Ecto neural progenitor cell (in vitro differentiated cells): ENCODE results near the gene GPR160.

Experiments
- DNase-seq: peaks from one replicate; pipeline ENCODE4 v3.0.0-alpha.2; 2018; ENCODE audit warnings: low spot score

GPR160 gene

DNA sequence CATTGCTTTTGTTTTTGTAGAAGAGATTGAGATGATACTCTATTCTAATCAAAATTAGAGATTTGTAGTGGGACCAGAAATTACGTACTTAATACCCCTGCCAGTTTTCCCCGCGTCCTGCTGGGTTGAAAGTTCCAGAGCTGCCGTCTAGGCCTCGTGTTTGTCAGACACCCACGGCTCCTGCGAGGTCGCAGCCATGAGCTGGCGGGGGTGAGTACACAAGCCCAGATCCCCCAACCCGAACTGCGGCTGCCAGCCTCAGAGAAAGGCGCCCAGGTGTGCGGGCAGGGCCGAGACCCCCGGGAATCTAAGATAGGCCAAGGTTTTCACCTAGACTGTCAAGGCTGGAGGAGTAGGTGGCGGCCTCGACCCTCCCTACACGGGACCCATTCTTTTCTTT is 26.3 kb downstream of the GPR160 start:
- no peak for DNase-seq

DNA sequence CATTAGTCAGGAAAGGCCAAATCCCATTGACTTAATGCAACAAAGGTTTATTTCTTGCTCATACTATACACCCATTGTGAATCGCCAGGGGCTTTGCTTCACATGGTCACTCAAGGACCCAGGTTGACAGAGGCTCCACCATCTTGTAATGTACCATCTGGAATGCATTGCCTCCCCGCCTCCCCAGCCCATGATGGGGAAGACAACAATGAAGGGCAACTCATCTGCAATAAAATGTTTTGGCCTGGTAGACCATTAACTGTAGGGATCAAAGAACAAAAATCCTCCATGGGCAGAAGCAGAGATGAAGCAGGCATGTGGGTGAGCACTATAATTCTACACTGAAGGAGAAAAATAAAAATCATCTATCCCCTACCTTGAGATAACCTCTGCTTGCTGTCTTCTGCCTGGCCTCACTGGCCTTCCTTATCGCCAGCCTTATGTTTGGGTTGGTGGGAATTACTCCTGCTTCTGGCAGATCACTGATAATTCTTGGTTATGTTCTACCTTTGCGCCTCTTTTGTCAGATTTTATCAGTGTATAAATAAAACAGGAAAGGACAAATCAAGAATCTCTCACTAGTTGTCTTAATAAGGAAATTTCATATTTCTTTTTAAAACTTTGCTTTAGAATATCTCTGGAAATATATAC is 37.8 kb downstream of the GPR160 start:
- no peak for DNase-seq

DNA sequence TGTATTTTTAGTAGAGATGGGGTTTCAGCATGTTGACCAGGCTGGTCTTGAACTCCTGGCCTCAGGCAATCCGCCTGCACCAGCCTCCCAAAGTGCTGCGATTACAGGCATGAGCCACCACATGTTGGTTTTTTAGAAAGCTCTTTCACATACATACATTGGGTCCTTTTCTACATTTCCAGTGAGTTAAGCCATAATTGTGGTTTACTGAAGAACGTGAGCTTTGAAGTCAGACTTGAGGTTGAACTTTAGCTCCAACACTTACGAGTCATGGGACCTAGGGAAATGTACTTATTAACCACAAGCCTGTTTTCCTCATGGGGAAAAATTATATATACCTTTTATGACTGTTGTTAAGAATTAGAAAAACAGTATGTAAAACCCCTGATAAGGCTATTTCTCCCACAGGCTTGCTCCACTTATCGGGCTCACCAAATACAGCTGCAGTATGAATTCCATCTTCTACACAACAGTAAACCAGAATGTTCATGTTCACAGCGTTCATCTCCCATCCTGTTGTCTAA is 39.0 kb downstream of the GPR160 start:
- no peak for DNase-seq

DNA sequence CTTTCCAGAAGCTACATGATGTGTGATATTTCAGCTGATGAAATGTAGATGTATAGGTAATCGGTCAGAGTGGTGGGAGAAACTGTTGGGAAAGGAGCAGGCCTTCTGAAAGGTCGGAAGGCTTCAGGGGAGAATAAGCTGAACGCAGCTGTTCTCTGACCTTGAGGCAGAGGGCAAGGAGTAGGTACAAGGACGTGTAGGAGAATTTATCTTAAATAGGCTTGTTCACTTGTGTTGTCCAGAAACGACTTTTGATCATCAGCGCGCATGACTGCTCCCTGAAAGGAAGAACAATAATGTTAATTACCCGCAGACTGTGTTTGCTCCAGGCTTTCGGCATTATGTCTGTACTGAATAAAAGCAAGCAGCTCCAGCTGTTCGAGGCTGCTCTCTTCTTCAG is 39.6 kb downstream of the GPR160 start:
- DNase-seq, result no peak

DNA sequence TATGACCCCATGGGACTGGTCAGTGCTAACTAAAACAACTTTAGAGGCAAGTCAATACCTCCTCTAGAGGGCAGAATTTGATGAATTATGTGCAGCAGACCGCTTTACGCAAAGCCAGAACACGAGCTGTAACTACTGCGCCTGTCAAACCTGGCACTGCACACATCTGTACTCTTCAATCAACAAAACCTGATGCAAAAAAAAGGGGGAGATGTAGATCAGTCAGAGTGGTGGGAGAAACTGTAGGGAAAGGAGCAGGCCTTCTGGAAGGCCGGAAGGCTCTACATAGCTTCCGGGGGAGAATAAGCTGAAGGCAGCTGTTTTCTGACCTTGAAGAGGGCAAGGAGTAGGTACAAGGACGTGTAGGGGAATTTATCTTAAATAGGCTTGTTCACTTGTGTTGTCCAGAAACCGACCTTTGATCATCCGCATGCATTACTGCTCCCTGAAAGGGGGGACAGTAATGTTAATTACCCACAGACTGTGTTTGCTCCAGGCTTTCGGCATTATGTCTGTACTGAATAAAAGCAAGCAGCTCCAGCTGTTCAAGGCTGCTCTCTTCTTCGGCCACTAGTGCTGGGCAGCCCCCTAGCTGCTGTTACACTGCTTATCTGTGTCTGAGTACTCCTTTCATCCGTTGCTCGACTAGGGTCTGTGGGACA is 41.0 kb downstream of the GPR160 start:
- no peak for DNase-seq

DNA sequence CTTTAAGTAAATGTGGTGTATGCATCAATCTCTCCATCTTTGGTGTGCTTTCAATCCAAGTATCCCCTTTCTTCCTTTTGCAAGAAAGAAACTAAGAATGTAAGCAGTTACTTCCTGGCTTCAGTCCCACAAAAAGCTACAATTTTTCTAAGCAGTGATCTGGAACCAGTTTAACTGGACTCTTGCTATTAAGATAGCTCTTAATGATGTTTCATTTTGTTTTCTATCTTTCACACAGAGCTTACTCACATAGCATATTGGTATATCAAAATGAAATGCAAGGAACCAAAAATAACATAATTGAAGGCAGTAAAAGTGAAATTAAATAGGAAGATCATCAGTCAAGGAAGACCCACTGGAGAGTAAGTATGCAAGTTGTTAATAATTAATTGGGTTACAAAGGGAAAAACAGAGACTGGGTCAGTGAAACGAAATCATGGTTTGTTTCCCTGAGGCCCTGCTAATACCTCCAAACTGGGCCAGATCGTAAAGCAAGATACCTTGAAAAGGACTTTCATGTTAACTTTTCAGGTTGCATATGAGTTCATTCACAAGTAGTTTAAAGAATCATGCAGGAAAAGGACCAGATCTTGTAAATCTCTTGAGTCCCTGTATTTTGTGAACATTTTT is 41.9 kb downstream of the GPR160 start:
- no peak for DNase-seq

DNA sequence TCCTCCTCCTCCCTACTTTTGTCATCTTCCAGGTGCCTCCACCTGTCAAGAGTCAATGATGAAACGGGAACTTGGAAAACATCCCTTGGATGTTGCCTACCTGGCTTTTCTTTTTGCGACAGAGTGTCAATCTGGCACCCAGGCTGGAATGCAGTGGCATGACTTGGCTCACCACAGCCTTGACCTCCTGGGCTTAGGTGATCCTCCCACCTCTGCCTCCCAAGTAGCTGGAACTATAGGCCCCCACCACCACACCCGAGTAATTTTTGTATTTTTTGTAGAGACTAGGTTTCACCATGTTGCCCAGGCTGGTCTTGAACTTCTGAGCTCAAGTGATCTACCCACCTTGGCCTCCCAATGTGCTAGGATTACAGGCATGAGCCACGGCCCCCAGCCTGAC is 42.8 kb downstream of the GPR160 start:
- DNase-seq, result no peak

DNA sequence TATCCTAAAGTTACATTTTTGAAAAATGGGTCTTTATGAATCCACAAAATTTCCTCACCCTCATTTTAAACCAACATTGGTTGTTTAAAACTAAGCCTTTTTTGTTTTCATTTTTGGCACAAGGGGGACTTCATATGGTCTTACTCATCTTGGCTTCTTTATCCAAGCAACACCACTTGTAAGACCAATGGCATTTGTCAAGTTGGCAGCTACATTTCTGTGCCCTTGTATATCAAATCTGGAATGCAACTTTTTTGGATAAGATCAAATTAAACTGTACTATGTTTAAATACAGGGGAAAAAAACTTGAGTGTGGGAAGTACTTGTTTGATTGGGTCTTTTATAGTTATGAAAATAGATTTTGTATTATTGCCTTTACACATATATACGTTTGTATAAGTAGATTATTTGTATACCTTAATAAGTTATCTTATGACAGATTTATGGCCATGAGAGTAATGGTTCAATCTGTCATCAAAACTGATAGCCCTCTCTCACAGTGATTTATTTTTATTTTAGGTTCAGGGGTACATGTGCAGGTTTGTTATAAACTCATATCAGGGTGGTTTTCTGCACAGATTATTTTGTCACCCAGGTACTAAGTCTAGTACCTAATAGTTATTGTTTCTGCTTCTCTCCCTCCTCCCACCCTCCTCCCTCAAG is 43.4 kb downstream of the GPR160 start:
- no peak for DNase-seq

DNA sequence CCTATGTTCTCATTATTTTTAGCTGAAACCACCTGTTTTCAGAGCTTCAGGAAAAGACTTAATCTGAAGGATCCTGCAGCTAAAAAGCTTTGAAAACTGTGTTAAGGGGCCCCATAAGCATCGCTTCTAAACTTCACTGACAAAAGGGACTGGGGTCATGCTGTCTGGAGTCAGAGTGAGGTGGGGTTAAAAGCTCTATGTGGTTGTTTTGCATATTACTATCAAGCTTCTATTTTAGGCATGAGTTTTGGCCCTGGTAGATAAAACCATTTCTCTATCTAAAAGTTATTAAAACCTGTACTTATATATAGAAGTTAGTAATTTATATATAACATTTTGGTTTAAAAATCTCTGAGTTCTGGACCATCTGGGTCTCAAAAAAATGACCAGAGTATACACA is 45.5 kb downstream of the GPR160 start:
- no peak for DNase-seq

DNA sequence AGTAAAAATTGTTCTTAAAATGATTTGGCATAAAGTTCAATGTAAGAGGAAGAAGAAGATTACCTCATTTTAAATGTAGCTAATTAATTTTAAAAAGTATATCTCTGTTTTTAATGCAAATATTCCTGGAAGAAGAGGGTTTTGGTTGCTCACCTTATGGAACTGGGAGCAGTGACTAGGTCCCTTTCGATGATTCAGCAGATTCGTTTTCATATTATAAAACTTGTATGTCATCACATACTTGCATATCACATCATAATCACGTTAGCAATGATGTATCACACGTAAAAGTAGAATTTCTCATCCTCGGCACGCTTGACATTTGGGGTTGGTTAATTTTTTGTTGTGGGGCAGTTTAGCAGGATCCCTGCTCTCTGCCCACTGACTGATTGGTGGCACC is 47.6 kb downstream of the GPR160 start:
- no peak for DNase-seq

DNA sequence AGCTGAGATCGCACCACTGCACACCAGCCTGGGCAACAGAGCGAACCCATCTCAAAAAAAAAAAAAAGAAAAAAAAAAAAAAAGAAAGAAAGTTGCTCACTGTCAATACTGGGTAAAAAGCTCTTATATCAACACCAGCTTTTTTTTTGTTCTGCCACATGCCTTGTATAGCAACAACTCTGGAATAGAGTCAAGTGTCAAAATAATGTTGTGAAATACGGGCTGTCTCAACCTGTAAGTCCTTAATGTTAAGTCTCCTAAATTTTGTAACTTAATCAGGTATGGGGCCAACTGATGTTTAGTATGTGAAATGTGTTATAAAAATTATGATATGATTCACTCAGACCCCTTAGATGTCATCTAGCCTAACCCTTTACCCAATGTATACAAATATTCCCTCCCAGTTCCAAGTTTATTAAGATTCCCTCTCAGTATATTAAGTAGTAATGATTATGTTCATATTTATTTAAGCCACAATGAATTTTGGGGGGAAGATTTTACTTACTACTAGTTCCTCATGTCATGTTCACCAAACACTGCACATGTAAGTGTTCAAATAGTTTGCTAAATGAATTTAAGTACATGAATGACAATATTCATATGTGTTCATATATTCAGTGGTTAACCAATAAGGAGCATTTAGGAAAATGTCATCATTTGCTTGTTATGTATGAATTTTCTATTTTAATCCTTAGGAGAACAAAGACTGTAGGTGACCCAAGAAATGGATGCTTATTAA is 52.2 kb downstream of the GPR160 start:
- DNase-seq, result no peak

DNA sequence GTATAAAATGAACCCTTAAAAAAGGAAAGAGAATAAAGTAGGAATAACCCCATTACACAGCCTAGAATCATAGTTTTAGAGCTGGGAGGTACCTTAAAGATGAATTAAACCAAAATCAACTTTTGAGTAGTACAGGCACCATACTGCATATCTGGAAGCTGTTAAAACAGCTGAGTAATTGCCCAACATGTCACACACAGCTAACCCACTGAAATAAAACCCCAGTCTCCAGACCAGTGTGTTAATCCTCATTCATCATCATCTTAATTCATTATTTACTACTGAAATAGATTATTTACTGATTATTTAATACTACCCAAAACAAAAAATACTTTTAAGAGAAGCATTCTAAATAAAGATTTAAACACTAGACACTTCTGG is 52.8 kb downstream of the GPR160 start:
- no peak for DNase-seq

DNA sequence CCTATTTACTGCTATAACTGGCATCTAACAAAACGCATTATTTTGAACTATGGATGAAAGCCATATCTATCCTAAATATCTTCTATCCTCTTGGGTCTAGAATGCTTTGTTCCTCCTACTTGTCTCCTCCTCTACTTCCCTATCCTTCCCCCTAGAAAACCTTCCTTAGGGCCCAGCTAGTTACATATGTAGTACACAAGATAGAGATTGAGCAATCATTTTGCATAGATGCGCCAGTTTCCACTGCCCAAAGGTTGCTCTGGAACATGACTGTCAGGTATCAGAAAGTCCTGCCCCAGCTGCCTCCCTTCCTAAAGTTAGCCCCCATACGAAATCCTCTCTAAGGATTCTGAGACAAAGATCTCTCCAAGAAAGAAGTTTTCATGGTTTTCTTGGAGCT is 55.1 kb downstream of the GPR160 start:
- no peak for DNase-seq

DNA sequence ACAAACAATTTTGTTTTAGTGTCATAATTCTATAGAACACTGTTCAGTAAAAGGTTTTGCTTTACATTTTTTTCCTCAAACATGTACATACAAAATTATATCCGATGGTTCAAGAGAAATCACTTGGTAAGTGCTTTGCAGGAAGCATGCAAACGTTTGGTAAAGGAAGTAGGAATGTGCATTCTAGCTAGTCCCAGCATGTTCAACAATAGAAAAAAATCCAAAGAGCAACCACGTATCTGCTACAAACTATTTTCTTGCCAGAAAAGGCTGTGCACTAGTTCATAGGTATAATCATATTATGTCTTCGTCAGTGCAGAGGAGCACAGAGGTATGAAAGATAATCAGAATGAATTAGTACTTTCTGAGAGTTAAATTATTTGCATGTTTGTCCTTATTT is 58.0 kb downstream of the GPR160 start:
- no peak for DNase-seq

DNA sequence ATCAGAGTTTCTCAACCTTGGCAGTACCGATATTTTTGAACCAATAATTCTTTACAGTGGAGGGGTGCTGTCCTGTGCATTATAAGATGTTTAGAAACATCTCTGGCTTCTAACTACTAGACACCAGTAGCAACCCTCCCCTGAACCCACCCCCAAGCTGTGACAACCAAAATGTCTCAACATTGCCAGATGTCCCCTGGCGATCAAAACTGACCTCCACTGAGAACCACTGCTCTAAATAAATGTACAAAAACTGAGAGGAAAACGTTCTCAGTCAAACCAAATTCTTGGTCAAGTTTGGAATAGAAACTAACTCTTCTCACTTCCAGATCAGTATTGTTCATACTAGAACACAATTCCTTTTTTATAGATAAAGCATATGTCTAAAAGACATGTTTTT is 58.5 kb downstream of the GPR160 start:
- DNase-seq, result no peak

DNA sequence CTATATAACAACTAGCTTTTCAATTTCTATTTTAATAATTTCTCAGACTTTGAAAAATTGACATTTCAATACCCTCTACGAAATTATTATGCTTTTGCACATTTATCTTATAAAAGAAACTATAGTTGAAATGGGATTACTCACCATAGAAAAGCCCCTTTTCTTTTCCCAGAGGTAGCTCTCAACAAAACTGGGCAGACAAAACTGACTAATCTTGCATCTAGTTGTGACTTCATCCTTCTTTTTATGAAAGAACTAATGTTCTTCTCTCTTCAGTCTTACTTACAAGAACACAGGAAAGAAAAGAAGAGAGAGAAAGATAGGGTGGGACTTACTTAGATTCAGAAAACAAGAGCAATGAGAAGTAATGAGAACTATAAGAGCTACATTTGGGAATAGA is 61.0 kb downstream of the GPR160 start:
- DNase-seq, result no peak

DNA sequence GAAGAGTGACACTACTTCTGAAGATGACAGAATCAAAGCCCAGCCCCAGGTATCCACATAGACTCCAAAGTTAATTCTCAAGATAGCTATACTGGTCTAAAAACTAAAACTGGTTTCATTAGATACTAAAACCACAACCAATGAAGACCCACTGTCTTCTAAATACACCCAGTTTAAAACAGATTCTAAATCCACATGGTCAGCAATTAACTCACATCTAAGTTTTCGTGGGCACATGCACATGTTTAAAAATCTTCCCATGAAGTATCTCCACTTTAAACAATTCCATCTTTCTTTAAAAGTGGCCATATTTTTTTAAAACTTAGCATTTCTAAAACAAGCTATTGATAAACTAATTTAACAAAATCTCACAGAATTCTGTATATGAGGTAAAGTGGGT is 63.1 kb downstream of the GPR160 start:
- DNase-seq, result no peak

DNA sequence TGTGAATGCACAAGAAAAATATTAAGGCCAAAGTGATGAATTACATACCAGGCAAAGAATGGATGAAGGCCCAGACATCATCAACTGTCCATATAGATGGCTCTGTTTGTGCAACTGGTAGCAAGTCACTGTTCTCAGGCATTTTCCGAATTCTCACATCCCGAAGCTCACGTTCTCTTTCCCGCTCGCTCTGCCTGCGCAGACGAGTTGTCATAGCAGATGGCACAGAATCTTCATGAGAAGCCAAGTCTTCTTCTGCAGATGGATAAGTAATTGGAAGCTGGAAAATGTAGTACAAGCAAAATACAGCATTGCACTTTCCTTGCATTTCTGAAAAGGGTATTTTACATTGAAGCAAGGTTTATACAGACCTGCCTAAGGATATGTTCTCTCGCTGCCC is 64.6 kb downstream of the GPR160 start:
- no peak for DNase-seq

DNA sequence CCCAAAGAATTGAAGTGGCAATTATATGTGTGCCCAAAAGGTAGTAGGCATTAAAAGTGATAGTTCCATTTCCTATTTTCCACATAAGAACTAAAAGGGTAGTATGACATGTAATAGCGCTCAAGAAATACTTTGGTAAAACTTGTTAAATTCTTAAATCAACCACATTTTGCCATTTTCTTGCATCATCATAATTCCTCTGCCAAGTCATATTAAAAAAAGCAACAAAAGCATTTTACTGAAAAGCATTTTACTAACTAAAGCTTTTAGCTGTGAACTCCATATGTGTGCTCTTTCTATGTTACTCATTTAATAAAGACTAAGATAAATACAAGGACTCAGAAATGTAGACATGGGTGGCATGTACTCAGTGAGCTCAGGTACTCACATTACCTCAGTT is 70.1 kb downstream of the GPR160 start:
- no peak for DNase-seq

DNA sequence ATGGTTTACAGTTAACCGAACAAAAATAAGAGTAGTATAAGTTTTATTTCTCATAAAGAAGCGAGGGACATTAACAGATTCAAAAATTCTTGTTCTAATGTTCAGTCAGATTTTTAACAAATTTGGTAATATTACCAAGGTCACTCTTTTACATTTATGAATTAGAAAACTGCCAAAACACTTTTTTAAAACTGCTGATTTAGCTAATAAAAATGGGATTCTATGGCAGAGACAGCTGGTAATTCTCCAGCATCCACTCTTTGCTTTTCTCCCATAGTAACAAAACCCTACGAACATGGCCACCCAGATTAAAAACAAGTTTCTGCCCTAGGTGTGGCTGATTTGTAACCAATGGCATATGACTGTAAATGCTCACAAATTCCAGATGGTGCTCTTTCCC is 71.2 kb downstream of the GPR160 start:
- DNase-seq, result no peak

DNA sequence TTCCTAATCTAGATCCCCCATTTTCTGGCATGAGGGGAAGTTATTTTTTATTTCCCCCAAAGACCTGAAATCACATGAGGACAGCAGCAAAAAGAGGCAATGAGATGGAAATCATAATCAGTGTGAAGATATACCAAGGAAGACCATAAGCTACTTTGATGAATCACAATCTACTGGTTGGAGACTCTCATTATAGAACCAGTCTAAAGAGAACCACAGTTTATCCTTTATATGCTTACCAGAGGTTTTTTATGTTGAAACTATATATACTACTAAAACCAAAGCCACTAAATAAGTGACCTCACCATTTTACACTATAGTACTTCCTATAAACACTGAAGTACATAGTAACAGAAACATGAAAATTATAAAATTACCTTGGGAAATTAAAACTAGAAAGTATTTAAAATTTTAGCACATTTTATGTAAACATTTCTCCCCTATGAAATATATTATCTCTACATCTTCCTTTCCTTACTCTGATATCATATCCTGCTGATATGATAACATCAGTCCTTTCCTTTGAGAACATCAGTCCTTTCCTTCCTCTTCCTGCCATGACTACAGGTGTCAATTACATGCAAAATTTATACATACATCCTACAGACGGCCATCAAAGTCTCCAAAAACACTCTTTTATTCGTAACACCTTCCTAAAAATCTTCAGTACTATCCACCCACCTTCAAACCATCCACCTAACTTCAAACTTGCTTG is 71.9 kb downstream of the GPR160 start:
- DNase-seq, result no peak
